AG04449 (cell line): ENCODE data around the gene CYP3A4.

Experiments used
- CTCF ChIA-PET: fragments of 350-600 bp; formaldehyde crosslinking; extraction: SDS; loops from one replicate; lab custom pipeline; 2021; ENCODE audit warnings: antibody characterized with exemption; lab: Yijun Ruan, JAX
- POLR2A ChIA-PET: fragments of 400-600, 350-600 bp; formaldehyde crosslinking; extraction: SDS; loops from one replicate; lab custom pipeline; 2020; ENCODE audit warnings: antibody characterized with exemption, inconsistent platforms; lab: Yijun Ruan, JAX
- DNase-seq: peaks from one replicate; pipeline ENCODE4 v3.0.0-alpha.2; 2010; ENCODE audit warnings: low read depth, low spot score
- H3K4me3 ChIP-seq: 2 replicates; pipeline ENCODE4 v1.5.1; 2011; ENCODE audit warnings: low read depth, mild to moderate bottlenecking, control low read depth, low read length
- CTCF ChIP-seq: IDR thresholded peaks from one replicate; pipeline ENCODE4 v1.5.1; 2011; ENCODE audit warnings: mild to moderate bottlenecking, moderate library complexity, low read length, control low read depth, inconsistent platforms; ENCODE audit not compliant: insufficient read depth; ENCODE audit errors: missing control alignments

The CYP3A4 gene

DNA sequence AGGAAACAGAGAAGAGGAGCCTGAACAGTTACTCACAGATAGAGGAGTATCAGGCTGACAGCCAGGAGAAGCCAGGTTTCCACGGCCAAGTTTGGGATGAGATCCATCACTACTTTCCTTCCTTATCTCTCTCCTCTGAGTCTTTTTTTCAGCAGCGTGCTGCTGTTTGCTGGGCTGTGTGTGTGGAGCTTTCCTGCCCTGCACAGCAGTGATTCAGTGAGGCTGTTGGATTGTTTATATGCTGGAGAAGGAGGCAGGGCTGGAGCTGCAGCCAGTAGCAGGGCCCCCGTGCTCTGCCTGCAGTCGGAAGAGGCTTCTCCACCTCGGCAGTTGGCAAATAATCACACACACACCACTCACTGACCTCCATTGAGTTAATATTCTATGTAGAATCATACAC, 49.0 kb downstream of the CYP3A4 start, which contains the start of gene CYP3A7:
CYP3A7 (minus strand) TSS at position 210 of the 400 bp plus-strand sequence; CDS start at position 107, 103 bp downstream.
- H3K4me3 ChIP-seq: no peak within 1 kb of the TSS
- DNase-seq: no peak
- ChIA-PET POLR2A (no interaction called here), CTCF (no interaction called here)
- TF ChIP-seq CTCF: no peak

GRCh38 chr7:99733448-99733847, 50.5 kb downstream of the CYP3A4 start:
- ChIA-PET POLR2A (no interaction called here), CTCF (no interaction called here)
- DNase-seq: no peak
- no peak overlapping the region for H3K4me3 ChIP-seq
- TF ChIP-seq CTCF: peak; percentile 8

DNA sequence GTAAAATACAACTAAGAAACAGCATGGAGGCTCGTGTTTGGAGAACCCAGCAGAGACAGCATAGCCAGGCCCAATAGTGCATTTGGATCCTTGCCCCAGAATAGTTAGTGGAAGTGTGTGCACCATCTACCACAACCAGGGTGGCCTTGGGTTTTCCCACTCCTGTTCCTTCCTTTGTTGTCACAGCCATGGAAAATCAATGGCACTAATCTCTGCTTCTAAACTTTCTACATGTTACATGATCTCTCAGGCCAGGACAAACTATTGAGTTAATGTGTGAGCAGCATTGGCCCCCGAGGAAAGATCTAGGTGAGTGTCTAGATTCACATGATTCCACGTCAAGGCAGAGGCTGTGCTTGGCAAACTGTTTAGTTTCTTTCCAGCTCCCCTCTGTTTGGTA, 51.0 kb downstream of the CYP3A4 start:
- CTCF ChIA-PET: no interaction called here
- POLR2A ChIA-PET: no interaction called here

DNA sequence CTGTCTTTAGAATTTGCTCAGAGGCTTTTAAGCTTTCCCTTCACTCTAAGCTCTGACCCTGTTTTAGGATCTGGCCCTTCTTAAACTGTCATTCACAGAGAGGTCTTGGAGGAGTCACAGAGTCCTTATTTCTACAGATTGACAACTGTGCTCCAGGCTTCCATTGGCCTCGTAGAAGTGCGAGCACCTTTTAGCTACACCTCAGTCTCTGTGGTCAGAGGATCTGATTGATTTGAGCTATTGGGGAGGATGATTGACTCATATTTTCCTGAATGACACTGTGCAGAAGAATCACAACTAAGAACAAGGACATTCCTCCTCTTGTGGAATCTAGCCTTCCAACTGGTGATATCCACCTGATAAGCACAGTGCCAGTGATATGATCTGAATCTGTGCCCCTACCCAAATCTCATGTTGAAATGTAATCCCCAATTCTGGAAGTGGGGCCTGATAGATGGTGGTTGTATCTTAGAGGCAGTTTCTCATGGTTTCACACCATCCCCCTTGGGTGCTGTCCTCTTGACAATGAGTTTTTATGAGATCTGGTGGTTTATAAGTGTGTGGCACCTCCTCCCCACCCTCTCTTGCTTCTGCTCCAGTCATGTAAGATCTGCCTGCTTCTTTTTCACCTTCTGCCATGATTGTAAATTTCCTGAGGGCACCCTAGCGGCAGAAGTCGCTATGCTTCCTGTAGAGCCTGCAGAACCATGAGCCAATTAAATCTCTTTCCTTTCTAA, 52.2 kb downstream of the CYP3A4 start:
- no peak overlapping the region for H3K4me3 ChIP-seq
- ChIA-PET CTCF (no interaction called here), POLR2A (no interaction called here)
- DNase-seq: no peak
- TF ChIP-seq CTCF: no peak

More for the DNA sequence above, 51.0 kb downstream of the CYP3A4 start:
- no peak for TF ChIP-seq CTCF
- H3K4me3 ChIP-seq: no peak overlapping the region
- no peak for DNase-seq

DNA sequence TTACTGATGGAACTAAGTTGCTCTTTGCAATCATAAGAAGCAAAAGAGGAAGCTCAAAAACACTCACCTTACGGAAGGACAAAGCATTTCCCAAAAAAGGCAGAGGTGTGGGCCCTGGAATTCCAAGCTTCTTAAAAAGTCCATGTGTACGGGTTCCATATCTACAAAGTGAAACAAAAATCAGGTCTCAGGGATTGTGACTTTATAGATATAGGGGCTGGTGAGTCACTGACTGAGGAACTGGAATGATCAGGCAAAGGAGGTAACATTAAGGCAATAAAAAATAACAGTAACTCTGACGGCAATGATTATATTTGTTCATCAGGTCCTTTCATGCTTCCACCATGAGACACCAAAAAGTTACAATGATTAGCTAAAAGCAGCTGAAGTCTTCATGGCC, 53.0 kb downstream of the CYP3A4 start:
- ChIA-PET CTCF (no interaction called here), POLR2A (no interaction called here)

DNA sequence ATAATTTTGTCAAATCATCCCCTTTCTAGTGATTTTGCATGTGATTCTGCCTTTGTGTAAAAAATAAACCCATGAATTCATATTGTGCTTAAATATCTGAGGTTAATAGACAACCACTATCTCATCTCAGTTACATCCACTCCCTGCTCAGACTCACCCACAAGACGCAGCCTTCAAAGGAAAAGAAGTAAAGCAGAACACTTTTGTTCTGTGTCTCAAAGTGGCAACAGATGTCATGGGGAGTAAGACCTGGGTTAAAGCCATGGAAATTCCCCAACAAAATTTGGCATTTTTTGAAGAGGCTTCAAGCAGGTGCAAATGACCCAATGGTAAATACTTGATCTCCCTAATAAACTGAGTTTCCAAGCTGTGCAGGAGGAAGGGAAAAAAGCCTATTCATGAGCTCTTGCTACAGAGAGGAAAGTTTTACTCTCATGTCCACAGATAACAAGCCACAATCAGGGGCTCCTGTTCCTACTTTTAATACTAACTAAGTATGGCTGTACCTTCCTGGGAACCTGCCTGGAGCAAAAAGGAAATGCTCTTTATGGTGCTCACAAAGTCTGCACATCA, 53.7 kb downstream of the CYP3A4 start:
- TF ChIP-seq CTCF: no peak
- ChIA-PET CTCF (no interaction called here), POLR2A (no interaction called here)
- H3K4me3 ChIP-seq: no peak overlapping the region
- no peak for DNase-seq

More for the DNA sequence above, 53.0 kb downstream of the CYP3A4 start:
- H3K4me3 ChIP-seq: no peak overlapping the region
- DNase-seq: no peak
- no peak for TF ChIP-seq CTCF
